ENCODE measurements around the gene RAB14. TPM values are rescaled to one million over a fixed set of nuclear protein-coding genes. Genes with fewer than 3 reads are reported as not detected.

The RAB14 gene
- total and polyA plus RNA-seq, 2 donors from 2014 or later = 48.0 to 78.6 TPM

- H3K27ac ChIP-seq (ENCODE audit: low read depth in 2 of 2, low read length in 2 of 2) = no peak overlapping the region
- no peak overlapping the region for H3K4me3 ChIP-seq (ENCODE audit: low read length in 3 of 3)
- H3K9me3 ChIP-seq (ENCODE audit: control insufficient read depth in 2 of 3, insufficient read depth in 1 of 3, low read length in 3 of 3) = no peaks in the 10 kb centered on the region
- no peak for DNase-seq
- intact Hi-C loops (cut with DNase I) = no loop called here
- H3K36me3 ChIP-seq (ENCODE audit: control insufficient read depth in 2 of 3, insufficient read depth in 3 of 3, low read length in 3 of 3) = peaks cover 8 to 25% (median 10%) of the 10 kb centered on the region in 3 donors
- FAIRE-seq = no peak
- no peaks in the 10 kb centered on the region for H3K27me3 ChIP-seq (ENCODE audit: control insufficient read depth, insufficient read depth, low read length)
- no peak overlapping the region for H3K9ac ChIP-seq (ENCODE audit: low read length in 3 of 3)
- TF ChIP-seq CTCF (IDR thresholded peaks at IDR 0.05; ENCODE audit: borderline replicate concordance, extremely low read depth, insufficient read depth) = no peak
- H3K4me1 ChIP-seq (ENCODE audit: control insufficient read depth in 2 of 3, insufficient read depth in 2 of 3, low read depth in 1 of 3, low read length in 3 of 3) = peaks cover under 1 to 8% (median 3%) of the 10 kb centered on the region in 3 donors
Measured at GRCh38 chr9:121172726-121173487, 28.8 kb downstream of the RAB14 start.

- Histone ChIP-seq H3K27ac (ENCODE audit: low read depth in 2 of 2, low read length in 2 of 2) (no peak overlapping the region), H3K9ac (ENCODE audit: low read length in 3 of 3) (no peak overlapping the region), H3K27me3 (ENCODE audit: control insufficient read depth, insufficient read depth, low read length) (no peaks in the 10 kb centered on the region), H3K4me1 (ENCODE audit: control insufficient read depth in 2 of 3, insufficient read depth in 2 of 3, low read depth in 1 of 3, low read length in 3 of 3) (peaks cover 0 to under 1% (median 0%) of the 10 kb centered on the region in 3 donors), H3K4me3 (ENCODE audit: low read length in 3 of 3) (no peak overlapping the region), H3K9me3 (ENCODE audit: control insufficient read depth in 2 of 3, insufficient read depth in 1 of 3, low read length in 3 of 3) (no peaks in the 10 kb centered on the region), H3K36me3 (ENCODE audit: control insufficient read depth in 2 of 3, insufficient read depth in 3 of 3, low read length in 3 of 3) (peaks cover 8 to 25% (median 12%) of the 10 kb centered on the region in 3 donors)
- intact Hi-C loops (cut with DNase I) = no loop called here
- FAIRE-seq = no peak
- TF ChIP-seq CTCF (IDR thresholded peaks at IDR 0.05; ENCODE audit: borderline replicate concordance, extremely low read depth, insufficient read depth) = no peak
- no peak for DNase-seq
Measured at GRCh38 chr9:121171236-121171635, 30.4 kb downstream of the RAB14 start.

- H3K9me3 ChIP-seq (ENCODE audit: control insufficient read depth in 2 of 3, insufficient read depth in 1 of 3, low read length in 3 of 3) = no peaks in the 10 kb centered on the region
- TF ChIP-seq CTCF (IDR thresholded peaks at IDR 0.05; ENCODE audit: borderline replicate concordance, extremely low read depth, insufficient read depth) = no peak
- intact Hi-C loops (cut with DNase I) = no loop called here
- no peak overlapping the region for H3K4me3 ChIP-seq (ENCODE audit: low read length in 3 of 3)
- no peak overlapping the region for H3K9ac ChIP-seq (ENCODE audit: low read length in 3 of 3)
- H3K27ac ChIP-seq (ENCODE audit: low read depth in 2 of 2, low read length in 2 of 2) = no peak overlapping the region
- no peak for DNase-seq
- H3K4me1 ChIP-seq (ENCODE audit: control insufficient read depth in 2 of 3, insufficient read depth in 2 of 3, low read depth in 1 of 3, low read length in 3 of 3) = no peaks in the 10 kb centered on the region
- no peaks in the 10 kb centered on the region for H3K27me3 ChIP-seq (ENCODE audit: control insufficient read depth, insufficient read depth, low read length)
- FAIRE-seq = no peak
- peaks cover 10 to 25% (median 12%) of the 10 kb centered on the region in 3 donors for H3K36me3 ChIP-seq (ENCODE audit: control insufficient read depth in 2 of 3, insufficient read depth in 3 of 3, low read length in 3 of 3)
Measured at GRCh38 chr9:121169094-121169601, 32.5 kb downstream of the RAB14 start.

Data from kidney (tissue), 14 donors.